Mesothelial cell of epicardium (in vitro differentiated cells): Measurements from ENCODE around the gene ARHGEF28. TPM values are rescaled to one million over a fixed set of nuclear protein-coding genes. Genes with fewer than 3 reads are reported as not detected.

Experiments
- DNase-seq, 2 experiments: peaks; one replicate each; pipeline ENCODE4 v3.0.0; 2021; ENCODE audit warnings: low spot score in 2 of 2; ENCODE audit not compliant: unreplicated experiment in 2 of 2
- H3K27ac Mint-ChIP-seq: 2 replicates; pipeline ENCODE4 v1.8.0; 2021; ENCODE audit warnings: mixed read lengths
- H3K27me3 Mint-ChIP-seq: 2 replicates; pipeline ENCODE4 v1.8.0; 2021; ENCODE audit warnings: low read depth, mixed read lengths
- H3K36me3 Mint-ChIP-seq: 2 replicates; pipeline ENCODE4 v1.8.0; 2021; ENCODE audit warnings: mixed read lengths
- H3K4me1 Mint-ChIP-seq: 2 replicates; pipeline ENCODE4 v1.8.0; 2021; ENCODE audit warnings: mixed read lengths
- H3K4me3 Mint-ChIP-seq: 2 replicates; pipeline ENCODE4 v1.8.0; 2021; ENCODE audit warnings: mild to moderate bottlenecking, moderate library complexity, mixed read lengths
- H3K9me3 Mint-ChIP-seq: 2 replicates; pipeline ENCODE4 v1.8.0; 2021; ENCODE audit warnings: mixed read lengths
- total RNA-seq: library from RNA; stranded (reverse); gene quantifications from 3 replicates; pipeline ENCODE4 v1.2.1, GENCODE V29; 2021
- TF ChIP-seq, protein P1 (sequence below): fragments of 200-600 bp; sonication (generic); IDR thresholded peaks from one replicate; pipeline ENCODE4 v1.5.0; 2021; ENCODE audit warnings: antibody characterized with exemption; ENCODE audit not compliant: unreplicated experiment

The ARHGEF28 gene
- total RNA-seq, 1 donor from 2014 or later, result 0.40 TPM

DNA sequence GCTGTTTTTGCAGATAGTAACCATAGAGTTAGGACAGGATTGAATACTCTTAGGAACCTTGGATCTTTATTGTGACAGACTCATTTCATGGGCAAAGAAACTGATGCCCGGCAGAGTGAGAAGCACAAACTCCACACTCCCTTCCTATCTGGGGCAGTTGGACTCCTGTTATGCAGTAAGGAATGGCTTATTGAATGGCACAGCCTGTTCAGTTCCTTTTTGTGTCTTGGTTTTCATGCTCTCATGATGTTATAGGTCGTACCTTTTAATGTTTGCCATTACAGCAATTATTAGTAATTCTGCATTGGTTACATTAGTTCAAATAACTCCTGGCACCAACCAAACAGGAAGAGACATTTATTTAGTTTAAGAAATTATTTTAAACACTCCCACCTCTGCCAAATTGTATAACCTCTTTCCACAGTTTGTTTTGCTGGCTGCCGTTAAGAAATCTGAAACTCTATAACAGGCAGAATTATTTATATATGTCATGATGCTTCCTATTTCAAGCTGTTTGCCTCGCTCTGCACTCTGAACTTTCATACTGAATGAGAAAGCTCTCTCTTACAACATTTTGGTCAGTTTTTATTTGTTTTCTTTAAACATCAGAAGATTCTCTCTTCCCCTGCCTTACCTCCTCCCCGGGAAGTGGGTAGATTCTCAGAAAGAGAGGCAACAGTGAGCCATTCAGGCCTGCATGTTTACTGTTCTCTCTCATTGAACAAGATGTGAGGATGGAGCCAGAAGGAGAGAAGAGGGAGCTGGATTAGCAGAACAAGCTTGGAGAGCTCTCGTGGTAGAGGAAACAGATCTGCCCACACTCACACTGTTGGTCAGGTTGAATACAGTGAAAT is 144.4 kb downstream of the ARHGEF28 start:
- TF ChIP-seq, protein P1, sequence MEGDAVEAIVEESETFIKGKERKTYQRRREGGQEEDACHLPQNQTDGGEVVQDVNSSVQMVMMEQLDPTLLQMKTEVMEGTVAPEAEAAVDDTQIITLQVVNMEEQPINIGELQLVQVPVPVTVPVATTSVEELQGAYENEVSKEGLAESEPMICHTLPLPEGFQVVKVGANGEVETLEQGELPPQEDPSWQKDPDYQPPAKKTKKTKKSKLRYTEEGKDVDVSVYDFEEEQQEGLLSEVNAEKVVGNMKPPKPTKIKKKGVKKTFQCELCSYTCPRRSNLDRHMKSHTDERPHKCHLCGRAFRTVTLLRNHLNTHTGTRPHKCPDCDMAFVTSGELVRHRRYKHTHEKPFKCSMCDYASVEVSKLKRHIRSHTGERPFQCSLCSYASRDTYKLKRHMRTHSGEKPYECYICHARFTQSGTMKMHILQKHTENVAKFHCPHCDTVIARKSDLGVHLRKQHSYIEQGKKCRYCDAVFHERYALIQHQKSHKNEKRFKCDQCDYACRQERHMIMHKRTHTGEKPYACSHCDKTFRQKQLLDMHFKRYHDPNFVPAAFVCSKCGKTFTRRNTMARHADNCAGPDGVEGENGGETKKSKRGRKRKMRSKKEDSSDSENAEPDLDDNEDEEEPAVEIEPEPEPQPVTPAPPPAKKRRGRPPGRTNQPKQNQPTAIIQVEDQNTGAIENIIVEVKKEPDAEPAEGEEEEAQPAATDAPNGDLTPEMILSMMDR, result no peak
- Mint-ChIP-seq H3K4me1 (no peaks in the 10 kb centered on the region), H3K9me3 (peaks cover 25% of the 10 kb centered on the region), H3K36me3 (no peaks in the 10 kb centered on the region), H3K27ac (no peak overlapping the region), H3K4me3 (no peak overlapping the region), H3K27me3 (peaks cover 3% of the 10 kb centered on the region)
- DNase-seq, result no peak

DNA sequence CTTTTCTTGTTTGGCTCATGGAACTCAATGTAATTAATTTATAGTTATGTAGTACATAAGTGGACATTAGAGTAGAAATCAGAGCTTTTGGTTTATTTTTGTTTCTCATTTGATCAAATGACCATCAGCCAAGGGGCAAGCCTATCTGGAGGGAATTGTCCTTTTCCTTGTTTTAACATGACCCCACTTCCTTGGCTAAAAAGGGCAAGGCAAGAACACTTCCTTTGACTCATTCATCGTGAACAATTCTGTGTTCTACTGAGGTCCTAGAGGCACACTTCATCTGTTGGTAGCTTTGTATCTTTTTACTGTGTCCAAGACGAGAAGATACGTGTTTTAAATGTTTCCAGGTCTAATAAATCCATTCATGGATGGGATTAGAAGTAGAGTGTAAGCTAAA is 148.9 kb downstream of the ARHGEF28 start:
- Mint-ChIP-seq H3K4me3 (no peak overlapping the region), H3K9me3 (no peaks in the 10 kb centered on the region), H3K36me3 (no peaks in the 10 kb centered on the region), H3K27me3 (peaks cover 17% of the 10 kb centered on the region), H3K4me1 (no peaks in the 10 kb centered on the region), H3K27ac (no peak overlapping the region)
- DNase-seq, result no peak
- TF ChIP-seq, protein P1, result no peak

DNA sequence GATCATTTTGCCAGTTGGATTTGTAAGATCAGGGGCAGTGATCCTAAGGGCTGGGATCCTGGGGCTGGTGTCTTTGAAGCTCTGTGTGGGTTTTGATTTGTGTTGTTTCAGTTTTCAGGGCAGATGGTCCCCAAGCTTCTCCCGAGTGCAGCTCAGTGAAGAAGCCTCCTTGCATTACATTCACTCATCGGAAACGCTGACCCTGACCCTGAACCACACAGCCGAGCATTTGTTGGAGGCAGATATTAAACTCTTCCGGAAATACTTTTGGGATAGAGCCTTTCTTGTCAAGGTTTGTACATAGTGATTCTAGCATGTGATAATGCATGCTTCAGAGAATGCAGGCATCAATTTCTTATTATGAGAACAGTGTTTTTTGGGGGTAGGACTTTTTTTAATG is 150.4 kb downstream of the ARHGEF28 start:
- no peaks in the 10 kb centered on the region for H3K36me3 Mint-ChIP-seq
- no peaks in the 10 kb centered on the region for H3K4me1 Mint-ChIP-seq

DNA sequence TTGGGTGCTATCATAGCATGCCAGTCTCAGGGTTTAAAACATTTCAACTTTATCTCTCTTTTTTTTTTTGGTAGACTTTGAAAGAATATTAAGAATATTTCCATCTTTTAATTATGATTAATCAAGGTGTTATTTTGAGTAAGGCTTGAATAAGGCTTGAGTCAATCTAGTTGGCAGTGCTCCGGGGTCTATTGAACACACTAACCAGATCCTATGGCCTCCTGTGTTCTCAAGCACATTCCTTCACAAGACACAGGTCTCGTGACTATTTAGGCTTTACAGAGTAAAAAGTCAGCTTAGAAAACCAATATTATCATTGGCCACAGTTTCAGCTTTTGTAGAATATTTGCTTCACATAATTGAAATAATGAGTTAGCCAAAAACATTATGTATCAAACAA is 151.2 kb downstream of the ARHGEF28 start:
- TF ChIP-seq, protein P1, result no peak
- Mint-ChIP-seq H3K9me3 (no peaks in the 10 kb centered on the region), H3K27me3 (peaks cover 29% of the 10 kb centered on the region), H3K36me3 (no peaks in the 10 kb centered on the region), H3K27ac (no peak overlapping the region), H3K4me3 (no peak overlapping the region), H3K4me1 (no peaks in the 10 kb centered on the region)
- no peak for DNase-seq

More for the DNA sequence above, 150.4 kb downstream of the ARHGEF28 start:
- no peaks in the 10 kb centered on the region for H3K9me3 Mint-ChIP-seq
- H3K4me3 Mint-ChIP-seq, result no peak overlapping the region
- H3K27ac Mint-ChIP-seq, result no peak overlapping the region
- peaks cover 29% of the 10 kb centered on the region for H3K27me3 Mint-ChIP-seq
- TF ChIP-seq, protein P1, result no peak
- no peak for DNase-seq

DNA sequence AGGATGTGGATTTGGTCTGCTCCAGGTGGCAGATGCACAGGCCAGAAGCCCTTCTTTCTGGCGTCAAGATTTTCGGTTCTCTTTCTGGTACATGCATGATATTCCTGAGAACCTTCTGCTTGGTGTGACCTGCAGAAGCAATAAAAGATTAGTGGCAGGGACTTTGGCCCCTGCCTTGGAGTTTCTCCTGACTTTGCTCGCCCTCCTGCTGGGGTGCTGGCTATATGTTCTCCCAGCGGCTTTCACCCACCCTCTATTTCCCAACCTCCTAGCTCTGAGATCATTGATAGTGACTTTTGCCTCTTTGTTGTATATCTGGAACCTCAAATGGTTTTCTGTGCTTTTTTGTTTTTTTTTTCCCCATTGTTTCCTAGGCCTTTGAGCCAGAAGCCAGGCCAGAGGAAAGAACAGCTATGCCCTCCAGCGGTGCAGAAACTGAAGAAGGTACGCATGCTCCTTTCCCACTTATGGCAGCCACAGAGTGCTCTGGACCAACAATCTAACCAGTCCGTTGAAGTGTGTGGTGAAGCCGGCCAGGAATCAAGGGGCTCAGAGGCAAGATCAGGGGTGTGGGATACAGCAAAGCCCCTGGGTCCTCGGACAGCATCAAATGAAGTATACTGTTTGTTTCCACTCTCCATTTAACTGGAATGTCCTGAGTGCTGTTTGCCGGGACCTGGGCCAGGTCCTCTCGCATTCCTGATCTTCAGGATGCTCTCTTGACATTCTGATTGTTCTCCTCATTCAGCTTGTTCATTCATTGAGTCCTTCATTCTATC is 154.5 kb downstream of the ARHGEF28 start:
- DNase-seq, result no peak
- no peaks in the 10 kb centered on the region for H3K4me1 Mint-ChIP-seq
- no peaks in the 10 kb centered on the region for H3K9me3 Mint-ChIP-seq
- no peak overlapping the region for H3K4me3 Mint-ChIP-seq
- TF ChIP-seq, protein P1, result no peak
- peaks cover 32% of the 10 kb centered on the region for H3K27me3 Mint-ChIP-seq
- no peaks in the 10 kb centered on the region for H3K36me3 Mint-ChIP-seq
- no peak overlapping the region for H3K27ac Mint-ChIP-seq
